Trophoblast cell (in vitro differentiated cells and primary cell): Measurements from ENCODE around the gene MAML2.

Source experiments
- DNase-seq, 2 donors: peaks; one replicate each; pipeline ENCODE4 v3.0.0-alpha.2; 2016
- H2AFZ ChIP-seq: 2 replicates; pipeline ENCODE4 v1.6.1; 2013; ENCODE audit warnings: low read length, moderate library complexity, mild to moderate bottlenecking; ENCODE audit not compliant: insufficient read depth, poor library complexity
- H2AK5ac ChIP-seq: 2 replicates; pipeline ENCODE4 v1.6.1; 2013; ENCODE audit warnings: mild to moderate bottlenecking, low read length
- H2BK120ac ChIP-seq: 2 replicates; pipeline ENCODE4 v1.6.1; 2013; ENCODE audit warnings: low read length, mild to moderate bottlenecking, moderate library complexity; ENCODE audit not compliant: insufficient read depth, poor library complexity
- H2BK12ac ChIP-seq: 2 replicates; pipeline ENCODE4 v1.6.1; 2013; ENCODE audit warnings: mild to moderate bottlenecking, low read length, moderate library complexity
- H2BK5ac ChIP-seq: 2 replicates; pipeline ENCODE4 v1.6.1; 2013; ENCODE audit warnings: low read length, low read depth, moderate library complexity, mild to moderate bottlenecking; ENCODE audit not compliant: poor library complexity
- H3K14ac ChIP-seq: 2 replicates; pipeline ENCODE4 v1.6.1; 2013; ENCODE audit warnings: mild to moderate bottlenecking, low read length
- H3K18ac ChIP-seq: 2 replicates; pipeline ENCODE4 v1.6.1; 2013; ENCODE audit warnings: mild to moderate bottlenecking, low read length
- H3K23ac ChIP-seq: 2 replicates; pipeline ENCODE4 v1.6.1; 2013; ENCODE audit warnings: low read length
- H3K27ac ChIP-seq: 2 replicates; pipeline ENCODE4 v1.5.1; 2013; ENCODE audit warnings: low read depth, mild to moderate bottlenecking, inconsistent platforms, low read length, moderate library complexity
- H3K27me3 ChIP-seq: 2 replicates; pipeline ENCODE4 v1.6.1; 2013; ENCODE audit warnings: inconsistent platforms, mild to moderate bottlenecking, low read length, moderate library complexity; ENCODE audit not compliant: insufficient read depth
- H3K36me3 ChIP-seq, 2 experiments: 1 replicate in 1 of 2; 2 replicates in 1 of 2; pipeline ENCODE4 v1.6.1; 2013; ENCODE audit warnings: low read length in 2 of 2, mild to moderate bottlenecking in 2 of 2, moderate library complexity in 1 of 2; ENCODE audit not compliant: insufficient read depth in 2 of 2, control insufficient read depth in 1 of 2
- H3K4ac ChIP-seq: 2 replicates; pipeline ENCODE4 v1.6.1; 2013; ENCODE audit warnings: low read depth, mild to moderate bottlenecking, low read length, moderate library complexity
- H3K4me1 ChIP-seq, 2 experiments: 1 replicate in 1 of 2; 2 replicates in 1 of 2; pipeline ENCODE4 v1.6.1; 2013; ENCODE audit warnings: low read length in 2 of 2, mild to moderate bottlenecking in 2 of 2, moderate library complexity in 1 of 2; ENCODE audit not compliant: insufficient read depth in 2 of 2, control insufficient read depth in 1 of 2
- H3K4me2 ChIP-seq: 2 replicates; pipeline ENCODE4 v1.6.1; 2013; ENCODE audit warnings: inconsistent platforms, mild to moderate bottlenecking, low read length, moderate library complexity
- H3K4me3 ChIP-seq: 2 replicates; pipeline ENCODE4 v1.5.1; 2013; ENCODE audit warnings: mild to moderate bottlenecking, low read depth, low read length, inconsistent platforms
- H3K79me1 ChIP-seq: one replicate; pipeline ENCODE4 v1.6.1; 2013; ENCODE audit warnings: low read length
- H3K79me2 ChIP-seq: 2 replicates; pipeline ENCODE4 v1.6.1; 2013; ENCODE audit warnings: low read length, mild to moderate bottlenecking; ENCODE audit not compliant: control insufficient read depth, insufficient read depth, poor library complexity
- H3K9ac ChIP-seq: 2 replicates; pipeline ENCODE4 v1.6.1; 2013; ENCODE audit warnings: mild to moderate bottlenecking, low read length
- H3K9me3 ChIP-seq: 2 replicates; pipeline ENCODE4 v1.6.1; 2013; ENCODE audit warnings: low read depth, mild to moderate bottlenecking, control low read depth, inconsistent platforms, low read length; ENCODE audit not compliant: insufficient read depth
- H4K12ac ChIP-seq: 2 replicates; pipeline ENCODE4 v1.6.1; 2013; ENCODE audit warnings: low read depth, mild to moderate bottlenecking, low read length, moderate library complexity
- H4K8ac ChIP-seq: 2 replicates; pipeline ENCODE4 v1.6.1; 2013; ENCODE audit warnings: low read depth, mild to moderate bottlenecking, low read length, moderate library complexity
- H4K91ac ChIP-seq: one replicate; pipeline ENCODE4 v1.6.1; 2013; ENCODE audit warnings: low read depth, mild to moderate bottlenecking, low read length, moderate library complexity
- WGBS: extraction: QIAGEN DNeasy Blood & Tissue Kit; methylation state at CpG from one replicate; pipeline ENCODE4 v1.1.7; 2013; ENCODE audit warnings: missing lambda C conversion rate; ENCODE audit not compliant: insufficient read length, insufficient coverage; ENCODE audit errors: extremely low coverage; 5-methylcytosine and 5-hydroxymethylcytosine counted together

Gene MAML2

GRCh38 chr11:96016978-96017502, 326.0 kb downstream of the MAML2 start:
- Histone ChIP-seq H2BK5ac (no peak overlapping the region), H3K14ac (no peak overlapping the region), H4K91ac (no peak overlapping the region), H2AFZ (no peak overlapping the region), H3K4me1 (peaks cover 9 to 17% of the 10 kb centered on the region in 2 experiments), H3K27ac (no peak overlapping the region), H2BK120ac (no peak overlapping the region), H4K8ac (no peak overlapping the region), H3K36me3 (peaks cover 0 to 5% of the 10 kb centered on the region in 2 experiments), H2AK5ac (no peak overlapping the region), H4K12ac (no peak overlapping the region), H3K18ac (no peak overlapping the region), H3K9me3 (peaks cover 1% of the 10 kb centered on the region), H3K79me2 (peaks cover 2% of the 10 kb centered on the region), H3K4me3 (no peak overlapping the region), H3K23ac (no peak overlapping the region), H3K4ac (no peak overlapping the region), H3K27me3 (no peaks in the 10 kb centered on the region), H3K79me1 (peaks cover 9% of the 10 kb centered on the region), H3K9ac (no peak overlapping the region), H3K4me2 (no peak overlapping the region), H2BK12ac (no peak overlapping the region)
- no peak for DNase-seq
- WGBS = no CpG with 5 or more reads among the region's 1 CpG

DNA sequence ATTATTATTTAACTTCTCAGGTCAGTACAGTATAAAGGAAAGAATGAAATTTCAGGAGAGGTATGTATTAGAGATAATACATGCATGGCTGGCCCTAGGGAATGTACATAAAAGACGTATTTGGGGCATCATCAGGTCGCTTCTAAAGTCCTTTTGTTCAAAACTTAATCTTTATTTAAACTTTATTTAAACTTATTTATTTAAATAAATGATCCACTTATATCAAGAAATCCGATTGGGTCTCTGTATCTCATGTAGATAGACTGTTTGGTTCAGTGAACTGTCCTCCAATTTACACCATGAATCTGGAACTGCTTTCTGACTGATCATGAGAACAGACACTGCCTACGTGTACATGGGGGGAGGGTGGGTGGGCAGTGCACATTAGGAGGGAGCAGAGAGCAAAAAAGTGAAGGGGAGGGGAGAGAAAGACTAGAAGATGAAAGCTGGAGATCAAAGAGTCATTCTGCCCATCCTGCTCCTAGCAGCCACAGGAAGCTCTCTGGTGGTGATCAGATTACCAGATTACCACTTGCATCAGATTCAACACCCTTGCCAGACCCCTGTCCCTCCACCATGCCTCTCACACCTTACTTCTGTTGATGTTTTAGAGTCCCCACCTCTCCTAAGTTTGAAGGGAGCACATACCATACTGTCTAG, 327.0 kb downstream of the MAML2 start:
- Histone ChIP-seq H3K9ac (no peak overlapping the region), H3K27me3 (no peaks in the 10 kb centered on the region), H2BK120ac (no peak overlapping the region), H3K23ac (no peak overlapping the region), H2BK5ac (no peak overlapping the region), H2AFZ (no peak overlapping the region), H3K9me3 (peaks cover 1% of the 10 kb centered on the region), H4K12ac (no peak overlapping the region), H2BK12ac (no peak overlapping the region), H4K91ac (no peak overlapping the region), H3K18ac (no peak overlapping the region), H3K79me2 (peaks cover 2% of the 10 kb centered on the region), H3K14ac (no peak overlapping the region), H4K8ac (no peak overlapping the region), H3K4me2 (no peak overlapping the region), H3K79me1 (peaks cover 9% of the 10 kb centered on the region), H3K4me3 (no peak overlapping the region), H3K4me1 (peaks cover 9 to 17% of the 10 kb centered on the region in 2 experiments), H3K27ac (peak overlapping the region; percentile 34), H2AK5ac (no peak overlapping the region), H3K4ac (no peak overlapping the region), H3K36me3 (no peaks in the 10 kb centered on the region)
- DNase-seq = no peak
- WGBS = no CpG with 5 or more reads among the region's 4 CpGs

GRCh38 chr11:96014217-96014616, 328.8 kb downstream of the MAML2 start:
- H4K12ac ChIP-seq = no peak overlapping the region
- no CpG with 5 or more reads among the region's 3 CpGs for WGBS

GRCh38 chr11:96013461-96014213, 329.4 kb downstream of the MAML2 start:
- Histone ChIP-seq H3K9ac (no peak overlapping the region), H3K18ac (peak overlapping the region; percentile 6), H3K36me3 (no peaks in the 10 kb centered on the region), H4K91ac (peak overlapping the region; percentile 91), H3K4me3 (no peak overlapping the region), H3K9me3 (peaks cover 1% of the 10 kb centered on the region), H2AFZ (no peak overlapping the region), H3K4me1 (peaks cover 9 to 17% of the 10 kb centered on the region in 2 experiments), H4K8ac (peak overlapping the region; percentile 62), H3K14ac (peak overlapping the region; percentile 35), H2BK120ac (peak overlapping the region; percentile 69), H3K27ac (peak overlapping the region; percentile 66), H3K79me1 (peaks cover 9% of the 10 kb centered on the region), H3K23ac (no peak overlapping the region), H2AK5ac (no peak overlapping the region), H2BK5ac (peak overlapping the region; percentile 44), H3K79me2 (peaks cover 2% of the 10 kb centered on the region), H3K4ac (peak overlapping the region; percentile 47), H3K4me2 (no peak overlapping the region), H4K12ac (no peak overlapping the region), H3K27me3 (no peaks in the 10 kb centered on the region), H2BK12ac (peak overlapping the region; percentile 79)
- DNase-seq = no peak
- no CpG with 5 or more reads among the region's 17 CpGs for WGBS

More at GRCh38 chr11:96014217-96014616, 328.8 kb downstream of the MAML2 start:
- no peak overlapping the region for H2AK5ac ChIP-seq
- peaks cover 9 to 17% of the 10 kb centered on the region in 2 experiments for H3K4me1 ChIP-seq
- no peaks in the 10 kb centered on the region for H3K27me3 ChIP-seq
- peak overlapping the region; percentile 66 for H3K27ac ChIP-seq
- H3K23ac ChIP-seq = no peak overlapping the region
- no peak overlapping the region for H3K18ac ChIP-seq
- H3K4me3 ChIP-seq = no peak overlapping the region
- H3K14ac ChIP-seq = no peak overlapping the region
- no peak overlapping the region for H2AFZ ChIP-seq
- H3K9me3 ChIP-seq = peaks cover 1% of the 10 kb centered on the region
- H3K36me3 ChIP-seq = no peaks in the 10 kb centered on the region
- no peak overlapping the region for H3K4ac ChIP-seq
- H3K9ac ChIP-seq = no peak overlapping the region
- H3K4me2 ChIP-seq = no peak overlapping the region
- H2BK12ac ChIP-seq = no peak overlapping the region
- no peak overlapping the region for H4K8ac ChIP-seq
- no peak overlapping the region for H4K91ac ChIP-seq
- peaks cover 9% of the 10 kb centered on the region for H3K79me1 ChIP-seq
- peak in 1 of 2 donors; percentile 31 for DNase-seq
- no peak overlapping the region for H2BK5ac ChIP-seq
- no peak overlapping the region for H2BK120ac ChIP-seq
- peaks cover 2% of the 10 kb centered on the region for H3K79me2 ChIP-seq
